Hepatocyte (in vitro differentiated cells): ENCODE data around the gene CLRN2.

Experiments used
- EZH2 ChIP-seq: fragments of 200-600 bp; sonication (generic); IDR thresholded peaks from 2 replicates; pipeline ENCODE4 v1.6.1; 2016; ENCODE audit warnings: antibody characterized with exemption, mild to moderate bottlenecking, borderline replicate concordance
- TF ChIP-seq, protein P1 (sequence below): fragments of 200-600 bp; sonication (generic); IDR thresholded peaks from 2 replicates; pipeline ENCODE4 v1.5.1; 2016; ENCODE audit warnings: antibody characterized with exemption, mild to moderate bottlenecking; ENCODE audit not compliant: poor library complexity

DNA sequence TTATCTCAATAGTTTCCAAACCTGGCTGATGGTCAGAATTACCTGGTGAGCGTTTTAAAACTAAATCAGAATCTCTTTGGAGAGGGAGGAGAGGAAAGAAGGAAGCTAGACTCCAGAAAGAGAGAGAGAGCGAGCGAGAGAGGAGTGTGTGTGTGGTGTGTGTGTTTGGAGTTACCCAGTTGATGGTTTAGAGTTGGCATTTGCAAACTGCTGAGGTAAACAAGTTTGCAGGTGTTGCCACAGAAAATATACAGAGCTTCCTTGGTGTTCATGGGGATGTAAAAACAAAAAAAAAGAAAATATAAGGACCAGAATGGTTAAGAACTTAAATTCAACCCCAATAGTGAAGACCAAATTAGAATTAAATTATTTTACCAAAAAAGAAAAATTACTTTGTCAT is 35.6 kb downstream of the CLRN2 start:
- TF ChIP-seq, protein P1, sequence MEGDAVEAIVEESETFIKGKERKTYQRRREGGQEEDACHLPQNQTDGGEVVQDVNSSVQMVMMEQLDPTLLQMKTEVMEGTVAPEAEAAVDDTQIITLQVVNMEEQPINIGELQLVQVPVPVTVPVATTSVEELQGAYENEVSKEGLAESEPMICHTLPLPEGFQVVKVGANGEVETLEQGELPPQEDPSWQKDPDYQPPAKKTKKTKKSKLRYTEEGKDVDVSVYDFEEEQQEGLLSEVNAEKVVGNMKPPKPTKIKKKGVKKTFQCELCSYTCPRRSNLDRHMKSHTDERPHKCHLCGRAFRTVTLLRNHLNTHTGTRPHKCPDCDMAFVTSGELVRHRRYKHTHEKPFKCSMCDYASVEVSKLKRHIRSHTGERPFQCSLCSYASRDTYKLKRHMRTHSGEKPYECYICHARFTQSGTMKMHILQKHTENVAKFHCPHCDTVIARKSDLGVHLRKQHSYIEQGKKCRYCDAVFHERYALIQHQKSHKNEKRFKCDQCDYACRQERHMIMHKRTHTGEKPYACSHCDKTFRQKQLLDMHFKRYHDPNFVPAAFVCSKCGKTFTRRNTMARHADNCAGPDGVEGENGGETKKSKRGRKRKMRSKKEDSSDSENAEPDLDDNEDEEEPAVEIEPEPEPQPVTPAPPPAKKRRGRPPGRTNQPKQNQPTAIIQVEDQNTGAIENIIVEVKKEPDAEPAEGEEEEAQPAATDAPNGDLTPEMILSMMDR, result no peak
- no peak for TF ChIP-seq EZH2
